Skeletal muscle cell (primary cell): Measurements from ENCODE around the gene CAPSL.
"Not testable (repeated sequence)": the region's sequence is repeated elsewhere in the genome, so short reads cannot be mapped to it uniquely, and the experiment has no call there.

Experiments
- DNase-seq: peaks from one replicate; pipeline ENCODE4 v3.0.0-alpha.2; 2010; ENCODE audit warnings: low read depth
- H3K4me3 ChIP-seq: 2 replicates; pipeline ENCODE4 v1.5.1; 2011; ENCODE audit warnings: low read depth, mild to moderate bottlenecking, control low read depth, low read length, moderate library complexity

Gene CAPSL

GRCh38 chr5:35879649-35880048, 58.8 kb downstream of the CAPSL start:
- no peak overlapping the region for H3K4me3 ChIP-seq
- no peak for DNase-seq

DNA sequence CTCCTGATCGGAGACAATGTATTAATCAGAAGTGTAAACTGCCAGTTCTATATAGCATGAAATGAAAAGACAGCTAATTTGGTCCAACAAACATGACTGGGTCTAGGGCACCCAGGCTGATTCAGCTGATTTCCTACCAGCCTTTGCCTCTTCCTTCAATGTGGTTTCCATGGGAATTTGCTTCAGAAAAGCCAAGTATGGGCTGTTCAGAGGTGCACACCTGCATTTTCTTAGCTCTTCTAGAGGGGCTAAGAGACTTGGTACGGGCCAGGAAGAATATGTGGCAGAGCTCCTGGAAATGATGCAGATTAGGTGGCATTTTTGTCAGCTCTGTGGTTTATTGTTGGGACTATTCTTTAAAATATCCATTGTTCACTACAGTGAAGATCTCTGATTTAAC, 59.3 kb downstream of the CAPSL start:
- DNase-seq, result no peak
- H3K4me3 ChIP-seq, result no peak overlapping the region

- no peak overlapping the region for H3K4me3 ChIP-seq
- no peak for DNase-seq
Observed at GRCh38 chr5:35878079-35878478, 60.3 kb downstream of the CAPSL start.

DNA sequence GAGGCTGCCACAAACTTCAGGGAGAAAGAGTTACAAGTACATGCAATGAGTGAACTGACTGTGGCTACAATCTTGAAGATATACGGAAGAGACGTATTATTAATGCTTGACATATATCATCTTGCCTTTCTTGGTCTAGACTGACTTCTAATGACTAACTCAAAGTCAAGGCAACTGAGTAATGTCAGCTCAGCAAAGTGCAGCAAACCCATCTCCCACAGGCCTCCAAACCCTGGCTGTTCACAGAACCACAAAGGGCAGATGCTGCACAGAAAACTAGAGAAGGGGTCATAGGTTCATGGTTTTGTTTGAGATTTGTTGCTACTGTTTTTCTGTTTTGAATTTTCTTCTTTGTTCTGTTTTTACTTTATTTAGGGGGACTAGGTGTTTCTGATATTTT, 60.8 kb downstream of the CAPSL start:
- no peak for DNase-seq

DNA sequence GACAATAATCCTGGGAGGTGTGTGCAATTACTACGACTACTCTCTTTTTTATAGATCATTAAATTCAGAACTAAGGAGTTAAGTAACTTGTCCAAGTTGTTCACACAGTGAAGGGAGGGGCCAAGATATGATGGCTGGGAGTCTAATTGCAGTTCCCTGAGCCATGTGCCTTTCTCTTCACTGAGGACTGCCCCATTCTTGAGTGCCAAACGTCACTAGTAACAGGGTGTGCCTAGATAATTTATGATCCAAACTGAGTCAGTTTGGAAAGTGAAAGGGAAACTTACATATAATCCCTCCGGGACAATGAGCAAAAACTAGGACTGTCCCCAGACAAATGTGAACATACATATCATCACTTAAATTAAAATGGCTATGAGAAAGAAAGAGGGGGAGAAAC, 61.5 kb downstream of the CAPSL start:
- H3K4me3 ChIP-seq, result no peak overlapping the region
- DNase-seq, result no peak

More for the DNA sequence above, 60.8 kb downstream of the CAPSL start:
- no peak overlapping the region for H3K4me3 ChIP-seq

- DNase-seq, result no peak
Observed at GRCh38 chr5:35876454-35876853, 62.0 kb downstream of the CAPSL start.

DNA sequence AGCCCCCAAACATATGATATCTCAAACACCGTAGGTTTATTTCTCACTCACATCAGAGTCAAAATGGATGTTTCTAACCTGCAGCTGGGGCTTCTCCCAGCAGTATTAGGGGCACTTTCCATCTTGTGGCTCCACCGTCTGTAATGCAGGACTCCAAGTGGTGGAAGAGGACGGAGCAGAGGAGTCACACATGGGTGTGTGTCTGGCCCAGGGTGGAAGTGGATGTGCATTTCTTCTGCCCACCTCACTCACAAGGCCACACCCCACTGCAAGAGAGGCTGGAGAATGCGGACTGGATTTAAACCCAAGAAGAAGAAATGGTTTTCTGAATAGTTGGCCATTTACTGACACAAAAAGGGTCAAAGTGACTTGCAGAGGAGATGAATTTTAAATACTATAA, 67.8 kb downstream of the CAPSL start:
- no peak overlapping the region for H3K4me3 ChIP-seq
- no peak for DNase-seq

More at GRCh38 chr5:35876454-35876853, 62.0 kb downstream of the CAPSL start:
- H3K4me3 ChIP-seq, result no peak overlapping the region

DNA sequence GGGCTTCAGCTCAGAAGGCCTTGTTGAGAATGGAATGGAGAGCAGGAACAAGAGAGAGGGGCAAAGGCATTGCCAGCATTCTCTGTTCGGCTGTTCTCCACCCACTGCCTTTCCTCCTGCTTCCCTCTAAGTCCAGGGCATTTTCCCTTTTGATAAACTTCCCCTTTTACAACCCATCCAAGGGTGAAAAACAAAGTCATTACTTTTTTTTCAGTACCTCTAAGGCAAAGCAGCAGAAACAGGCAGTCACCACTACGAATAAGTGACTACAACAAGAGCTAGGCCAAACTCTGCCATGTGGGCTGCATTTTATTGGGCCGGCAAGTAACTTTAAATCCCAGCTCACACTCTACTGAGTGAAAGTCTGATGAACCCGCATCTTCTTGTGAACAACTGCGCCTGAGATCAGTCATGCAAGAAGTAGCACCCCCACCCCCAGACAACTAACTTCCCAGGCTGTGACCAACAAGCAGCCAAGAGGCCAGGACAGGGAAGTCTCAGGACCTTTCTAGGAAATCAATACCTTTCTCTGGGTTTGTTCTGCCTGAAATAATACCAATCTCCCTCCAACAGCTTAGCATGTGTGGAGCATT, 68.6 kb downstream of the CAPSL start:
- DNase-seq, result no peak
- no peak overlapping the region for H3K4me3 ChIP-seq

DNA sequence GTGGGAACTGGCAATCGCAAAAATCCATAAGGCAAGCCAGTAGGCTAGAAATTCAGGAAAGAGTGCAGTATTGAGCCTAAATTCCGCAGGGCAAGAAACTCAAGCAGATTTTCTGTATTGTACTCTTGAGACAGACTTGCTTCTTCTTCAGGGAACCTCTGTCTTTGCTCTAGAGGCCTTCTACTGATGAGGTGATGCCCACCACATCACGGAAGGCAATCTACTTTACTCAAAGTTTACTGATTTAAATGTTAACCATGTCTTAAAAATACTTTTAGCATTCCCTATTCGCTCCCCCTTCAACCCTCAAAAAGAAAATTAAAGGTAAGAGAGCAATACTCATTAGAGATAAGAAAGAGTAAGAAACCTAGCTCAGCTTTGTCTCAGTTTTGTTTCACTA, 70.4 kb downstream of the CAPSL start:
- no peak for DNase-seq
- no peak overlapping the region for H3K4me3 ChIP-seq

DNA sequence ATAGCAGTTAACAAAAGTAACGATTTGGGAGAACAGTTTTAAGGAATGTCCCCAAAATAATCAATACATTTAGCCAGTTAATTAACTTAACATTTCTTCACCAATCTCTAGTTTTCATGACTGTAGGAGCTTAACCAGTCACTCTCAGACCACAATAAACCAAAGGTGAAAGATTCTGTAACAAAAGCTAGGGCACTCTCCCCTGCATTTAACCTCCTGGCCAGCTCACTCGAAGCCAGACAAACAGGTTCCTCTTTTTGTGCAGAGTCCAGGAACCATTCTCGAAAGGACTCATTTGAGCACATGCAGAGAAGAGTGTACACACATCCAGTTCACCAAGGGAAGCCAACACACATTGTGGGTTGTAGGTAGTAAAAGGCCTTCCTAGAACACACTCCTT, 75.3 kb downstream of the CAPSL start:
- no peak for DNase-seq
- H3K4me3 ChIP-seq, result no peak overlapping the region

DNA sequence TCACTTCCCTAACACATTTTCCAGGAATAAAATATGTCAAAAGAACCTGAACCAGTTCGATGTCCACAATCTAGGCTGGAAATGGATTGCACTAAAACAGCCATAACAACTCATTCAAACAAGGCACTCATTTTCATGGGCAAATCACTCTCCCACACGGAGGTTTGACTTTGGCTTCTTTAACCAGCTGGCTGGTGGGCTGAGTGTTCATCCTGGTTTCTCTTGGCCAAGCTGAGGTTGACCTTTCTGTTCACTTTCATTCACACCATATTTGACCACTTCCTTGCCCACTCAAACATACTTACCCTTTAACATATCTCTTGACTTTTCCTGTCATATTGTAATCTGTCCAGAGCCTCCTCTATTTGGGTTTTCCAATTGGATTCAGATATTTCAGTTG, 76.3 kb downstream of the CAPSL start:
- DNase-seq, result no peak
- H3K4me3 ChIP-seq, result no peak overlapping the region

DNA sequence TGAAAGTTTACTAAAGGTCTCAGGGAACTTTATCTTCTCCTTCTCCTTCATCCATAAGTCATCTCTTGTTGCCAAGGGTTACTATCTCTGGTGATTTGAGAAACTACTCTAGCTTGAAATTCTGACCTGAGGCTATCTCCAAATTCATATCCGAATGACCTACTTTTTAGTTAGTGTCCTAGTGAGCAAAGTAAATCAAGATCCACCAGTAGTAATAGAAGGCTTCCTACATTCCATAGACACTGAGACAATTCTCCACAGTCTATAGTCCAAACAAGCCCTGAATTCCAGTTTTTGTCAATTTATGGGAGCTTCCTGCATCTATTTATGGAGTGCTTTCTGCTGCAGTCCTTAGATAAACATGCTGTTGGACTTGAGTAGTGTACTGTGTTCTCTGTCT, 76.7 kb downstream of the CAPSL start:
- H3K4me3 ChIP-seq, result no peak overlapping the region
- DNase-seq, result no peak

DNA sequence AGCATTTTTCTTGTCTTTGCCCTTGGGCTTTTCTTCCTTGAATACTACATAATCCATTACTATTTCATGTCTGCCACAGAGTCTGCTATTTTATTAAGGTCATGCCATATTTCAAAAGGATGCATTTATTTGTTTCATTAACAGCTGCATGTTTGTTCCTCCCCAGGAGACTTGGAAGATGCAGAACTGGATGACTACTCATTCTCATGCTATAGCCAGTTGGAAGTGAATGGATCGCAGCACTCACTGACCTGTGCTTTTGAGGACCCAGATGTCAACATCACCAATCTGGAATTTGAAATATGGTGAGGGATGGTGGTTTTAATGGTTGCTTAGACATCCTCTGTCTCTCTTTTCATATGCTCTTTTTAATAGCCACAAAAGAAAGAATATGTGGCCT, 77.7 kb downstream of the CAPSL start:
- no peak overlapping the region for H3K4me3 ChIP-seq
- DNase-seq, result no peak

- DNase-seq, result no peak
- H3K4me3 ChIP-seq, result no peak overlapping the region
Observed at GRCh38 chr5:35859101-35859661, 79.2 kb downstream of the CAPSL start.

- DNase-seq, result peak; percentile 54
- no peak overlapping the region for H3K4me3 ChIP-seq
Observed at GRCh38 chr5:35857606-35858205, 80.7 kb downstream of the CAPSL start.

DNA sequence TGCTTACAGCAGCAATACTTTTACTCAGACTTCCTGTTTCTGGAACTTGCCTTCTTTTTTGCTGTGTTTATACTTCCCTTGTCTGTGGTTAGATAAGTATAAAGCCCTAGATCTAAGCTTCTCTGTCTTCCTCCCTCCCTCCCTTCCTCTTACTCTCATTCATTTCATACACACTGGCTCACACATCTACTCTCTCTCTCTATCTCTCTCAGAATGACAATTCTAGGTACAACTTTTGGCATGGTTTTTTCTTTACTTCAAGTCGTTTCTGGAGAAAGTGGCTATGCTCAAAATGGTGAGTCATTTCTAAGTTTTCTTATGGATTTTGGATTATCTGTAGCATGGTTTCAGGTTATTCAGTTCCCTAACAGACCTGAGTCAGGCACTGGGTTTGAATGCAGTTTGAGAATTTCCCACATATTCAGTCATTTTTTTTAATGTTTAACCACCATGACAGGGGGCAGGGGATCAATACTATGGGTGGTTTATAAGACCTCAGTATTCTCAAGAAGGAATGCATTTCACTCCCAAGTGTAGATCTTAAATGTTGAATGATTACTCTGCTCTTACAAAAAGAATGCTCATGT, 81.6 kb downstream of the CAPSL start, which contains the start of gene IL7R:
Gene IL7R, plus strand, starts transcription at position 127 of the 587 bp plus-strand sequence. Its CDS starts 87 bp downstream, at position 214.
- DNase-seq, result no peak
- no peak within 1 kb of the TSS for H3K4me3 ChIP-seq

- H3K4me3 ChIP-seq, DNase-seq: not testable (repeated sequence)
Observed at GRCh38 chr5:35856186-35856764, 82.1 kb downstream of the CAPSL start.

DNA sequence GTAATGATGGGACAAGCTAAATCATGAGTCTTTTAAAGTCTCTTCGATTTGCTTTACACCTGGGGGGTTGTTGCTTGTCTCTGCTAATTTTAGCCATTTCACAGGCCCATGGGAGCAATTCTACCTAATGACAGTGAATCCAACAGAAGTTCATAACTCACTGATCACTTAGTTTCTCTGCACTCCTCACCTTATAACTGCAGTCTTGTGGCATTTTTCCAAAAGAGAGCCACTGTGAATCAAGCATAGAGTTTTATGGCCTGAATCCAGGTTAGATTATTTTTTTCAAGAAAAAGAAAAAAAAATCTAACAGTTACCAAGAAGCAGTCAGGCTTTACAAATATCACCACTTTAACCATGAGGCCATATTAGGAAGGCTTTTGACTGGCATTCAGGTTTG, 83.2 kb downstream of the CAPSL start:
- no peak for DNase-seq
- no peak overlapping the region for H3K4me3 ChIP-seq
